Vagina (tissue), 2 donors: Measurements from ENCODE around the gene PHKA2. TPM values are rescaled to one million over a fixed set of nuclear protein-coding genes. Genes with fewer than 3 reads are reported as not detected.
"Not testable (repeated sequence)": the region's sequence is repeated elsewhere in the genome, so short reads cannot be mapped to it uniquely, and the experiment has no call there.

ENCODE experiments used
- DNase-seq, 2 donors: peaks; one replicate each; pipeline ENCODE4 v3.0.0-alpha.2; 2017; ENCODE audit errors: extremely low spot score in 2 of 2
- H3K27ac ChIP-seq: fragments of 200-600 bp; sonication (generic); one replicate; pipeline ENCODE4 v1.5.1; 2019
- H3K27me3 ChIP-seq: fragments of 200-600 bp; sonication (generic); one replicate; pipeline ENCODE4 v1.5.1; 2019
- H3K36me3 ChIP-seq, 2 donors: fragments of 200-600 bp; sonication (generic); one replicate each; pipeline ENCODE4 v1.5.1; 2017 to 2019
- H3K4me1 ChIP-seq: fragments of 200-600 bp; sonication (generic); one replicate; pipeline ENCODE4 v1.5.1; 2019
- H3K4me3 ChIP-seq, 2 donors: fragments of 200-600 bp; sonication (generic); 1 replicate in 1 of 2; 2 replicates in 1 of 2; pipeline ENCODE4 v1.5.1; 2016 to 2019
- H3K9me3 ChIP-seq: fragments of 200-600 bp; sonication (generic); one replicate; pipeline ENCODE4 v1.5.1; 2019
- POLR2A ChIP-seq, 2 donors: fragments of 450-650 bp; IDR thresholded peaks; one replicate each; pipeline ENCODE4 v1.6.1; 2017; ENCODE audit warnings: antibody characterized with exemption in 2 of 2, mild to moderate bottlenecking in 2 of 2, moderate library complexity in 2 of 2
- POLR2AphosphoS5 ChIP-seq, 2 donors: sonication (generic); formaldehyde crosslinking; IDR thresholded peaks; one replicate each; pipeline ENCODE4 v1.9.0; 2017; ENCODE audit warnings: antibody characterized with exemption in 2 of 2, mild to moderate bottlenecking in 2 of 2, low read depth in 1 of 2; ENCODE audit not compliant: insufficient read depth in 1 of 2
- intact Hi-C: fragments of 100-400 bp; cut with DNase I; formaldehyde crosslinking; loops from one replicate; pipeline ENCODE4 v1.15.1; 2023
- total RNA-seq: library from RNA; depleted of rRNA; stranded (reverse); fragments of >200 nt; gene quantifications from one replicate; pipeline ENCODE4 v1.2.3, GENCODE V29; 2016
- TF ChIP-seq, protein P1 (sequence below), 3 experiments: fragments of 450-650 bp in 2 of 3; fragments of 200-600 bp in 1 of 3; sonication (generic) in 1 of 3; IDR thresholded peaks; one replicate each; pipeline ENCODE4 v1.5.1; 2017 to 2019; ENCODE audit warnings: antibody characterized with exemption in 3 of 3, mild to moderate bottlenecking in 2 of 3, moderate library complexity in 2 of 3

The PHKA2 gene
- total RNA-seq, 1 donor from 2014 or later = 29.5 TPM

- TF ChIP-seq POLR2A (IDR thresholded peaks at IDR 0.05) (no peak), POLR2AphosphoS5 (IDR thresholded peaks at IDR 0.05; ENCODE audit: insufficient read depth in 1 of 2, low read depth in 1 of 2) (no peak)
- TF ChIP-seq, protein P1, sequence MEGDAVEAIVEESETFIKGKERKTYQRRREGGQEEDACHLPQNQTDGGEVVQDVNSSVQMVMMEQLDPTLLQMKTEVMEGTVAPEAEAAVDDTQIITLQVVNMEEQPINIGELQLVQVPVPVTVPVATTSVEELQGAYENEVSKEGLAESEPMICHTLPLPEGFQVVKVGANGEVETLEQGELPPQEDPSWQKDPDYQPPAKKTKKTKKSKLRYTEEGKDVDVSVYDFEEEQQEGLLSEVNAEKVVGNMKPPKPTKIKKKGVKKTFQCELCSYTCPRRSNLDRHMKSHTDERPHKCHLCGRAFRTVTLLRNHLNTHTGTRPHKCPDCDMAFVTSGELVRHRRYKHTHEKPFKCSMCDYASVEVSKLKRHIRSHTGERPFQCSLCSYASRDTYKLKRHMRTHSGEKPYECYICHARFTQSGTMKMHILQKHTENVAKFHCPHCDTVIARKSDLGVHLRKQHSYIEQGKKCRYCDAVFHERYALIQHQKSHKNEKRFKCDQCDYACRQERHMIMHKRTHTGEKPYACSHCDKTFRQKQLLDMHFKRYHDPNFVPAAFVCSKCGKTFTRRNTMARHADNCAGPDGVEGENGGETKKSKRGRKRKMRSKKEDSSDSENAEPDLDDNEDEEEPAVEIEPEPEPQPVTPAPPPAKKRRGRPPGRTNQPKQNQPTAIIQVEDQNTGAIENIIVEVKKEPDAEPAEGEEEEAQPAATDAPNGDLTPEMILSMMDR (IDR thresholded peaks at IDR 0.05) = no peak
- H3K9me3 ChIP-seq = no peaks in the 10 kb centered on the region
- DNase-seq = no peak
- intact Hi-C loops = no loop called here
- H3K27ac ChIP-seq = no peak overlapping the region
- H3K36me3 ChIP-seq = no peaks in the 10 kb centered on the region
- no peaks in the 10 kb centered on the region for H3K4me1 ChIP-seq
- no peaks in the 10 kb centered on the region for H3K27me3 ChIP-seq
- H3K4me3 ChIP-seq = no peak overlapping the region
These were observed 36.1 kb upstream of the PHKA2 start for GRCh38 chrX:19019996-19020395.

DNA sequence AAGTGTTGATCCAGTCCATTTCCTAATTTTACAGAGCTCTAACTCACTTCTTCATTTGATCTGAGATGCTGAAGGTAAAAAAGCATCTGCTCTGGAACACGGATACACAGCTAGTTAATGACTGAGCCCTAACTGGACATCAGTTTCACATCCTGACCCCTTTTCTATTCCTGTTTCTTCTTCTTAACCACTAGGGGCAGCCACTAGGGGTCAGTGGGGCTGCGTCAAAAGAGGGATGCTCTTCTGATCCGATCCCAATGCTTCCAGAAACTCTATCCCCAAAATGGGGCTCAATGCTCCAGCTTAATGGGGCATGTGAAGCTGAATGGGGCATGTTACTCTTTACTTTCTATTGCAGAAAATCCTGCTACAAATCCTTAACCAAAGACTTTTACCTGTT is 33.4 kb upstream of the PHKA2 start:
- no peaks in the 10 kb centered on the region for H3K27me3 ChIP-seq
- H3K9me3 ChIP-seq = no peaks in the 10 kb centered on the region
- TF ChIP-seq POLR2A (IDR thresholded peaks at IDR 0.05) (no peak), POLR2AphosphoS5 (IDR thresholded peaks at IDR 0.05; ENCODE audit: insufficient read depth in 1 of 2, low read depth in 1 of 2) (no peak)
- TF ChIP-seq, protein P1 (IDR thresholded peaks at IDR 0.05) = no peak
- intact Hi-C loops = no loop called here
- no peak overlapping the region for H3K27ac ChIP-seq
- DNase-seq = no peak
- H3K4me1 ChIP-seq = no peaks in the 10 kb centered on the region
- H3K4me3 ChIP-seq = no peak overlapping the region
- H3K36me3 ChIP-seq = no peaks in the 10 kb centered on the region

DNA sequence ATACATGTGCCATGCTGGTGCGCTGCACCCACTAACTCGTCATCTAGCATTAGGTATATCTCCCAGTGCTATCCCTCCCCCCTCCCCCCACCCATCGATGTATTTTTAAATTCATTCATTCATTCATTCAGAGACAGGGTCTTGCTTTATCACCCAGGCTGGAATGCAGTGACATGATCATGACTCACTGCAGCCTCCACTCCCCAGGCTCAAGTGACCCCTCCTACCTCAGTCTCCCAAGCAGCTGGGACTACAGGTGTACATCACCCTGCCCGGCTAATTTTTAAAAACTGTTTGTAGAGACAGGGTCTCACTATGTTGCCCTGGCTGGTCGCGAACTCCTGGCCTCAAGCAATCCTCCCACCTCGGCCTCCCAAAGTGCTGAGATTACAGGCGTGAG is 32.7 kb upstream of the PHKA2 start:
- H3K4me3 ChIP-seq, H3K27me3 ChIP-seq, DNase-seq, H3K36me3 ChIP-seq, H3K9me3 ChIP-seq, H3K4me1 ChIP-seq, intact Hi-C loops, H3K27ac ChIP-seq: not testable (repeated sequence)

GRCh38 chrX:19007868-19008267 is 24.0 kb upstream of the PHKA2 start:
- no peak for DNase-seq
- no peaks in the 10 kb centered on the region for H3K9me3 ChIP-seq
- no peaks in the 10 kb centered on the region for H3K27me3 ChIP-seq
- no peak overlapping the region for H3K27ac ChIP-seq
- no peak overlapping the region for H3K4me3 ChIP-seq
- no peaks in the 10 kb centered on the region for H3K36me3 ChIP-seq
- TF ChIP-seq POLR2A (IDR thresholded peaks at IDR 0.05) = no peak
- no peak for TF ChIP-seq POLR2AphosphoS5 (IDR thresholded peaks at IDR 0.05; ENCODE audit: insufficient read depth in 1 of 2, low read depth in 1 of 2)
- TF ChIP-seq, protein P1 (IDR thresholded peaks at IDR 0.05) = no peak
- H3K4me1 ChIP-seq = no peaks in the 10 kb centered on the region
- intact Hi-C loops = no loop called here

DNA sequence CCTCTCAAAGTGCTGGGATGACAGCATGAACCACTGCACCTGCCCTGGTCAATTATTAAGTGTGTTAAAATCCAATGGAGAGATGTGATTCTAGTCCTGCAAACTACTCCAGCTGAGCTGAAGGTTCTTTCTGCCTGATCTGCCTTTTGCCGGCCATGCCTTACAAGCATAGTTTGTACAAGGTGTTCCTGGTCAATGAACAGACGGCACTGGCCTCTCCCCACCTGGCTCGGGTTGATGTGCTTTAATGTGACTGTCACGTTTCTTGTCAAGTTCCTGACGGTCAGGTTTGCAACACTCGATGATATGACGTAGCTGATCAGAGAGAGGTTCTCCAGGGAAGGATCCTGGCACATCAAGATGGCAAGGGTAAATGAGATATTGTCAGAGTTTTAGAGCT is 23.1 kb upstream of the PHKA2 start:
- no peaks in the 10 kb centered on the region for H3K27me3 ChIP-seq
- DNase-seq = no peak
- no peak for TF ChIP-seq POLR2A (IDR thresholded peaks at IDR 0.05)
- TF ChIP-seq, protein P1 (IDR thresholded peaks at IDR 0.05) = no peak
- no peak for TF ChIP-seq POLR2AphosphoS5 (IDR thresholded peaks at IDR 0.05; ENCODE audit: insufficient read depth in 1 of 2, low read depth in 1 of 2)
- no peak overlapping the region for H3K27ac ChIP-seq
- no peaks in the 10 kb centered on the region for H3K9me3 ChIP-seq
- intact Hi-C loops = no loop called here
- H3K36me3 ChIP-seq = no peaks in the 10 kb centered on the region
- H3K4me3 ChIP-seq = no peak overlapping the region
- H3K4me1 ChIP-seq = no peaks in the 10 kb centered on the region

- H3K4me3 ChIP-seq = no peak overlapping the region
- no peaks in the 10 kb centered on the region for H3K27me3 ChIP-seq
- H3K27ac ChIP-seq = no peak overlapping the region
- H3K9me3 ChIP-seq = no peaks in the 10 kb centered on the region
- no peak for DNase-seq
- no peaks in the 10 kb centered on the region for H3K4me1 ChIP-seq
- TF ChIP-seq POLR2A (IDR thresholded peaks at IDR 0.05) (no peak), POLR2AphosphoS5 (IDR thresholded peaks at IDR 0.05; ENCODE audit: insufficient read depth in 1 of 2, low read depth in 1 of 2) (no peak)
- TF ChIP-seq, protein P1 (IDR thresholded peaks at IDR 0.05) = no peak
- H3K36me3 ChIP-seq = no peaks in the 10 kb centered on the region
- intact Hi-C loops = no loop called here
These were observed 22.0 kb upstream of the PHKA2 start for GRCh38 chrX:19005909-19006308.
